Measurements from ENCODE around the gene FKBP4.

DNA sequence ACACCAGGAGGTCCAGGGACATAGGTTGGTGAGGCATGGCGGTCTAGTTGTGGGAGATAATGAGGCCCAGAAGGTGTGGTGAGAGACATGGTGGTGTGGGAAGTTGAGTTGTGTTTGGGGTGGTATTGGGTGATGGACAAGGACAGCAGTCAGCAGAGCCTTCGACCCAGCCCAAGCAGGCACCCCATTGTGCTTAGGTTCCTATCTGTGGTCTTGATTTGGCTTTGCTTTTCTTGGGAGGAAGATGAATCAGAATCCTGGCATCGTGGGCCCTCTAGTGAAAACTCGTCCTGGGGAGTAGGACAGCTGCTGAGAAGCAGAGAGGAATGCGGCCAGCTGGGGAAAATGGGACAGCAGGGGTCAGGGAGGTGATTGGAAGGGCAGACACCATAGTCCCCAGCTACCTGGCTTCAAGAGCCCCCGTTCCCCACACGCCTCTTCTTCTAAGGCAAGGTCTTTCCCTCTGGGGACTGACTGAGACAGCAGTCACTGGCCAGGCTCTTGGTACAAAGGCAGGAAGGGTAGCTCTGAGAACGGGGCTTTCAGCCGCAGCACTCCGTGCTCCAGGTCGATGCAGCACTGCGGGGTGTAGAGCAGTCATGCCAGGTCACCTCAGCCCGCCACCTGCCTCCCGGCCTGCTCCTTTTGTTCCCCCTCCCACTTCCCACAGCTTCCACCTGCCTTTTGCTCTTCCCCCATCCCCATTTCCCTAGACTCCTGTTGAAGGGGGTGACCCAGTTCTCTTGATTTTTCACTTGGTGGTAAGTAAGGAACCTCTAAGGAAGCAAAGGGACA is 32.1 kb downstream of the FKBP4 start:
- TF ChIP-seq, protein P1, sequence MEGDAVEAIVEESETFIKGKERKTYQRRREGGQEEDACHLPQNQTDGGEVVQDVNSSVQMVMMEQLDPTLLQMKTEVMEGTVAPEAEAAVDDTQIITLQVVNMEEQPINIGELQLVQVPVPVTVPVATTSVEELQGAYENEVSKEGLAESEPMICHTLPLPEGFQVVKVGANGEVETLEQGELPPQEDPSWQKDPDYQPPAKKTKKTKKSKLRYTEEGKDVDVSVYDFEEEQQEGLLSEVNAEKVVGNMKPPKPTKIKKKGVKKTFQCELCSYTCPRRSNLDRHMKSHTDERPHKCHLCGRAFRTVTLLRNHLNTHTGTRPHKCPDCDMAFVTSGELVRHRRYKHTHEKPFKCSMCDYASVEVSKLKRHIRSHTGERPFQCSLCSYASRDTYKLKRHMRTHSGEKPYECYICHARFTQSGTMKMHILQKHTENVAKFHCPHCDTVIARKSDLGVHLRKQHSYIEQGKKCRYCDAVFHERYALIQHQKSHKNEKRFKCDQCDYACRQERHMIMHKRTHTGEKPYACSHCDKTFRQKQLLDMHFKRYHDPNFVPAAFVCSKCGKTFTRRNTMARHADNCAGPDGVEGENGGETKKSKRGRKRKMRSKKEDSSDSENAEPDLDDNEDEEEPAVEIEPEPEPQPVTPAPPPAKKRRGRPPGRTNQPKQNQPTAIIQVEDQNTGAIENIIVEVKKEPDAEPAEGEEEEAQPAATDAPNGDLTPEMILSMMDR (conservative IDR thresholded peaks at IDR 0.05), result no peak
- TF ChIP-seq ZFX (IDR thresholded peaks at IDR 0.05), result no peak
